NB4 (cell line): ENCODE results near the gene GPC5.

Experiments used
- CTCF ChIP-seq: IDR thresholded peaks from one replicate; pipeline ENCODE4 v1.5.1; 2012; ENCODE audit warnings: low read depth, low read length
- POLR2A ChIP-seq: IDR thresholded peaks from 2 replicates; pipeline ENCODE4 v1.6.1; 2011; ENCODE audit warnings: mild to moderate bottlenecking; ENCODE audit not compliant: insufficient read length; ENCODE audit errors: extremely low read depth

- no peak for TF ChIP-seq POLR2A
- no peak for TF ChIP-seq CTCF
Measured at GRCh38 chr13:92315265-92315664, 916.8 kb downstream of the GPC5 start.
